Right ventricle myocardium inferior (tissue), 1 donor: ENCODE measurements around the gene FBXL17. TPM values are rescaled to one million over a fixed set of nuclear protein-coding genes. Genes with fewer than 3 reads are reported as not detected.
"Not testable (repeated sequence)": the region's sequence is repeated elsewhere in the genome, so short reads cannot be mapped to it uniquely, and the experiment has no call there.

Experiments used
- ATAC-seq: fragments of 200-7000 bp; cut with Tn5 transposase; one replicate; pipeline ENCODE4 v1.9.1; 2020; ENCODE audit warnings: mild to moderate bottlenecking, moderate library complexity
- DNase-seq: peaks from one replicate; pipeline ENCODE4 v3.0.0; 2021; ENCODE audit errors: missing footprints
- intact Hi-C: fragments of 100-400 bp; cut with DNase I; formaldehyde crosslinking; loops from one replicate; pipeline ENCODE4 v1.11.0; 2022
- total RNA-seq: library from RNA; stranded (reverse); fragmentation: NEBNext Ultra II Directional; extraction: Animal tissue kit (Norgen Biotek cat#: 25700); gene quantifications from one replicate; pipeline ENCODE4 v1.2.1, GENCODE V29; 2021
- donor health status: DM: no; HTN: yes; CAD: no; lungs with severe emphysema.

The FBXL17 gene
- total RNA-seq, 1 donor from 2014 or later, result 43.6 TPM

DNA sequence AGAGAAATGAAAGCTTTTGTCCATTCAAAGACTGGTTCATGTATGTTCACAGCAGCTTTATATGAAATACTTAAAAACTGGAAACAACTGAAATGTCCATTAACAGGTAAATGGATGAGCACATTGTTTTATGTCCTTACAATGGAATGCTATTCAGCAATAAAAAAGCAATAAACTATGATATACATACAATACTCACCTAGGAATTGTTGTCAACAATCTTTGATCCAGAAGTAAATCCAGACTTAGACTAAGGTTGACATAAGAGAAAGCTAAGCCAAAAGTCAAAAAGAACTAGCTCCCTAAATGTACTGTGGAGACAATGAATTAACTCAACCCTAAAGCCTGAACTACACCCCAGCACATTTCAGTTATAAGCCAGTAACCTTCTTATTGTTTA lies 54.9 kb downstream of the FBXL17 start:
- ATAC-seq (no peak), DNase-seq (no peak)
- intact Hi-C loops, result no loop called here

DNA sequence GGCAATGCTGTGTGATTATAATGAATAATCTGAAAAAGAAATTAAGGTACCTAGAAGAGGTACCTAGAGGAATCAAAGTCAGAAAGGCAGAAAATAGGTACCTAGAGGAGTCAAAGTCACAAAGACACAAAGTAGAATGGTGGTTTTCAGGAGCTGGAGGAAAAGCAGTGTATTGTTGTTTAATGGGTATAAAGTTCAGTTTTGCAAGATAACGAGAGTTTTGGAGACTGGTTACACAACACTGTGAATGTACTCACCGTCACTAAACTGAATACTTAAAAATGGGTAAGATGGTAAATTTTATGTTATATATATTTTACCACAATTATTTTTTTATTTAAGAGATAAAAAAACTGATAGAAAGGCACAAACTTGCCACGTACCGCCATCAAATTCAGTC lies 57.0 kb downstream of the FBXL17 start:
- intact Hi-C loops, result no loop called here
- no peak for DNase-seq
- no peak for ATAC-seq

DNA sequence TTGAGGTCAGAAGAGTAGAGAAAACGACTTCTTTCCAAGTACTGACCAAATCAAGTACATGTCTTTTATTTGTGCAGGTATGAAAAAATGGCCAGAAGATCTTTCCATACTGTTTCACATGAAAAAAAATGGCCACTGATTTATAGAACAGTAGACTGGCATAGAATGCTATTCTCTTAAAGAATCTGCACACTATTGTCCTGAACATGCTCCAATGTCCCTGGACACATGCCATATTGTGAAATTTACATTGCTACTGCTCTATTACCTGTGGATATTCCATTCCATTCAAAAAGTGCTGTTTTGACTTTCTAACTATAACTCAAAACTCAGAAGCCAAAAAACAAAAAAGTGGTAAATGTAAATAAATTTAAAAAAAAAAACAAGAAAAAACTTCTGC lies 60.6 kb downstream of the FBXL17 start:
- no peak for ATAC-seq

DNA sequence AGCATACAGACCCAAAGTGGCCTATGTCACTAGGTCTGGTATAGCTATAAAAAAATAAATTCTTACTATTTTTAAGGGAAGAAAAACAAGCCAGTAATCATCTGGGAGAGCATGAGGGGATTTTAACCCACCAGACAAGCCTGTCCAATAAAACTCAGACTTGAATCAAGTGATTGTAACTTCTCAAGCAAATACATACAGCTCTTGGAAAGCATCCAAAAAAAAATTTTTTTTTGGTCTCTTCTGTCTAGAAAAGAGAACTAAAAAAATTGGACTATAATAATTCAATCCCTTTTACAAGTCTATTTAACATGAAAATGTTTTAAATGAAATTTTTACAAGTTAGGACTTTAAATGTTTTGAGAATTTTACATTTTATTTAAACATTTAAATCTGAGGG lies 61.7 kb downstream of the FBXL17 start:
- DNase-seq (no peak), ATAC-seq (no peak)
- intact Hi-C loops, result no loop called here

More for the DNA sequence above, 60.6 kb downstream of the FBXL17 start:
- intact Hi-C loops, result no loop called here
- DNase-seq, result no peak

DNA sequence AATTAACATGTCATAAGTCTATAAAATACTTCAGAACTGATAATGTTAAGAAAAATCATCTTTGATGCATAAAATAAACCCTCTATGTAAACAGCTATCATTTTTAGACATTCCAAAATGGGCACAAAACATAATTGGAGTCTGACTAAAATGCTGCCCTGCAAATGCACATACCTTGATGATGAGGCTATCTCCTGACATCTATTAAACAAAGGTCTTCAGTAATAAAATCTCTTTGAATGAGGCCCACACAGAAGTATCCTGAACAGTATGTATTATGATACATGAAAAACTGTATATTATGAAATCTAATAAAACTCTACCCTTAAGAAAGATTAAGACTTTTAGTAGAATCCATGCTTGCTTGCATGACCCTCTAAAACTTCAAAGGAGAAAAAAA lies 66.1 kb downstream of the FBXL17 start:
- intact Hi-C loops, result no loop called here
- DNase-seq (no peak), ATAC-seq (no peak)

DNA sequence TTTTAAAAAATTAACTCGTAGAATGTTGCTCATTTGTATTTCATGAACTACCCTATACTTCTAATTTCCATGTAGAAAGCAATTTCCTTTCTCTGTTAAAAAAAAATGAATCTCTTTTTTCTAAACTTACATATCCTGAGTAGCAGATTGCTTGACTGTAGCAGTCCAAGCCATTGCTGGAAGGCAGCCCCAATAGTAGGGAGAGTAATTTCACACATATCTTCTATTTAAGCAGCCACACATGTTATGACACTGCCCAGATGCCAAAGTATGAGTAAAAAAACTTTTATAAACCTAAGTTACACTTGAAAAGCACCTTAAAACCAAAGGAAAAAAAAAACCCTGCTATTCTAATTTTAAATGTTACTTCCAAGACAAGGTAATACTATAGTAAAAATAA lies 69.6 kb downstream of the FBXL17 start:
- intact Hi-C loops, result no loop called here
- ATAC-seq, result no peak
- no peak for DNase-seq

DNA sequence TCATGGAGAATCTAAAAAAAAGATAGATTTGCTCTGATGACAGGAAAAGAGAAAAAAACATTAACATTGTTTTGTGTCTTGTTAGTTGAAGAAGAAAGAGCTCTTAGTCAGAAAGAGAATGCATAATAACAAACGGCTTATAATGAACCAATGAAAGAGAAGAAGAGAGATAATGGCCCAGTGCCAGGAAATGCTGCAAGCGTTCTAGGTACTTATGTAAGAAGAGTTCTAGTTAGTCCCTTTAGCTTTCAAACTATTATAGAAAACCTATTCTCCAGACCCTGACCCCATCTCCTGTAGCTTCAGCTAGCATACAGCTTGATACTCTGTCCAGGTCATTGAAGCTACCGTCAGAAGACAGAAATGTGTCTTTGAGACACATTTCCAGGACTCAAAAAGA lies 70.2 kb downstream of the FBXL17 start:
- DNase-seq, result no peak
- intact Hi-C loops, result no loop called here
- no peak for ATAC-seq

DNA sequence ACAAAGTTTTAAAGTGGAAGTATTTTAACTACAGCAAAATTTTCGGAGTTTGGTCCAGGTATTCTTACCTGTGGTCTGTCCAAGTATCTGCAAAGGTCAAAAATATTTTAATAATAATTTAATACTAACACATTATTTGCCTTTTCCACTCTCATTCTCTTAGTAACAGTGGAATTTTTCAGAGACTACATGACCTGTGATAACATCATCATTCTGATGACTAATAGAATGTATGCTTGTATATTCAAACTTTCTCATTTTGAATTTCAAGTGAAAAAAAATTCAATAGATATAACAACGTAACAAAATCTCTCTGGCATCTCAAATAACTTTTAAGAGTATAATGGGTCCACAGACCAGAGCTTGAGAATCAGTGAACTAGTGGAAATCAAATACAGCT lies 78.3 kb downstream of the FBXL17 start:
- ATAC-seq, result no peak
- intact Hi-C loops, result no loop called here

DNA sequence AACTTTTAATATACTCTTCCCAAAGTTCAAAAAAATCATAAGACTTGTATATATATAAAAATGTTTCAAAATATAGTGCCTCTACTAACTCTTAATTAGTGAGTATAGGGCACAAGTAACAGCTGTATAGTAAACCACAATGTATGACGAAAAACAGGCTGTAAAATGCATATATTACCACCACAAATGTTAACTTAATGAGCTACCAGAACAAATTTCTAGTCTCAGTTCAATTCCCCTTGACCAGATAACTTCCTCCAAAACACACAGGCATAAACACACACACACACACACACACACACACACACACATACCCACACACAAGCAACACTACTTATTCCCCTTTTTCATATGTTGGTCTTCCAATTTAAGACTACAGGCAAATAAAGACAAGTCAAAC lies 78.8 kb downstream of the FBXL17 start:
- DNase-seq, result no peak
- ATAC-seq, result no peak
- intact Hi-C loops, result no loop called here

More for the DNA sequence above, 78.3 kb downstream of the FBXL17 start:
- DNase-seq, result no peak

DNA sequence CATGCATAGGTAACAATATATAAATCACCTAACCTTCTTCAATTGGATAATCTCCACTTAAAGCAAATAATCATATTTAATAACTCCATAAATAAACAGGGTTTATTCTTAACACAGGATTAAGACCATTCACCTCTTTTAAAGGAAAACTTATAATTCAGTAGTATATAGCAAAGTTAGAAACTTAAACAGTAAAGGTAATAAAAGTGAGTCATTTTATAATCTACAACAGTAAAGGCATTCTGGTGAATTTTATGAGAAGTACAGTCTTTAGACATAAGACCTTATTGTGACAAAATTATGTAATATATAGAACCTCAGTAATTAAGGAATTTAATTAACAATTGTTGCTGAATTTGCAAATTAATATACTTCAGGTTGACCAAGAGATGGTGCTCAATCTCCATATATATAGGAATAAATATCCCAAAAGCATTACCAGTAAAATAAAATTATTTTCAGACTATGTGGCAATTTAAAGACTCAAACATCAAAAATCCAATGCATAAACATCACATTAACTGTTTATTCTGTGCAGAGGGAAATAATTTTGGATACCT lies 84.8 kb downstream of the FBXL17 start:
- DNase-seq (no peak), ATAC-seq (no peak)
- intact Hi-C loops, result no loop called here

DNA sequence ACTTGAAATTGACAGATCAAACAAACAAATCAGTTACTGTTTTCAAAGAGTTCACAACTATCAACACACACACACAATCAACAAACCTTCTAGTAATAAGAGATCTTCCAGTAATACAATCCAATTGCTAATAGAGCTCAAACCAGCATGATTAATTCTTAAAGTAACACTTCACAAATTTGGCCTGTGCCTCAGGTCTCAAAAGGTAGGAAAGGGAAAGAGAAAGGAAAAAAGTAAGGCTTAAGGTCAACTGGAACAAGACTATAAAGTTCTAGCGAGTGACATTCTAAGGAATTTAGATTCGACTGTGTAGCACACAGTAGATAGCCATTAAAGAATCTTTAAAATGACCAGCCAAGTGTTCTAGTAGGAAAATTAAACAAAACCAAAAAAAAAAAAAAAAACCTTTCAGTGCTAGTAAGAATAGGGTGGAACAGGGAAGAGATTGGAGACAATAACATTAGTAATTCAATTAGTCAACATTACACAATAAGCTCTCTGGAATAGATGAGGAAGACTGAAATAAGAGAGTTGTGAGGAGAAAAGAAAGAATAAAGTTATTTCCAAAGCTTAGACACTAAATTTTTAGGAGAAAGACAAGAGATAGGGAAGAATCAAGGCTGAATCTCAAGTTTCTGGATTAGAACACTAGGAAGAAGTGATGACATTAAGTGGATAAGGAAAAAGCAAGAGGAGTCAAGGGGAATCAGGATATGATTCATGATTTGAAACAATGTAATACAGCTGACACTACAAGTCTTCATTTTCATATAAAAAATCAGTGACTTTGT lies 86.1 kb downstream of the FBXL17 start:
- intact Hi-C loops, result no loop called here
- ATAC-seq, result no peak

DNA sequence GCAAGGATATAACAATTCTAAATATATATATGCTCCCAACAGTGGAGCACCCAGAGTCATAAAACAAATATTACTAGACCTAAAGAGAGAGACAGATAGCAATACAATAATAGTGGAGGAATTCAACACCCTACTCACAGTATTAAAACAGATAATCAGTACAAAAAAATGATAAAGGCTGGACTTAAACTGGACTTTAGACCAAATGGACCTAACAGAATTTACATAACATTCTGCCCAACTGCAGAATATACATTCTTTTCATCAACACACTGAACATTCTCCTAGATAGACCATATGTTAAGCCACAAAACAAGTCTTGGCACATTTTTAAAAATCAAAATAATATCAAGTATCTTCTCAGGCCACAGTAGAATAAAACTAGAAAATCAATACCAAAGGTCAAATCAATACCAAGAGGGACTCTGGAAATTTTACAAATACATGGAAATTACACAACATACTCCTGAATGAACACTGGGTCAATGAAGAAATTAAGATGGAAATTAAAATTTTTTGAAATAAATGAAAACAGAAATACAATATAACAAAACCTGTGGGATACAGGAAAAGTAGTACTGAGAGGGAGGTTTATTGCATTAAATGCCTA lies 100.8 kb downstream of the FBXL17 start:
- ATAC-seq (no peak), DNase-seq (no peak)
- intact Hi-C loops, result no loop called here

More for the DNA sequence above, 86.1 kb downstream of the FBXL17 start:
- DNase-seq, result no peak

DNA sequence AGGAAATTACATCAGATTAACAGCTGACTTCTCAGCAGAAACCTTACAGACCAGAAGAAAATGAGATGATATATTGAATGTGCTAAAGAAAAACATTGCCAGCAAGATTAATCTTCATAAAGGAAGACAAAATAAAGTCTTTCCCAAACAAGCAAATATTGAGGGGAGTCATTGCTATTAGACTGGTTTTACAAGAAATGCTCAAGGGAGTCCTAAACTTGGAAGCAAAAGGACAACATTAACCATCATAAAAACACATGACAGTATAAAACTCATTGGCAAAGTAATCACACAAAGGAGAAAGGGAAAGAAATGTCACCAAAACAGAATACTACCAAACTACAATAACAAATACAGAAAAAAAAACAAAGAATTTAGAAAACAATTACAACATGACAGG lies 101.7 kb downstream of the FBXL17 start:
- DNase-seq (no peak), ATAC-seq (no peak)
- intact Hi-C loops, result no loop called here

DNA sequence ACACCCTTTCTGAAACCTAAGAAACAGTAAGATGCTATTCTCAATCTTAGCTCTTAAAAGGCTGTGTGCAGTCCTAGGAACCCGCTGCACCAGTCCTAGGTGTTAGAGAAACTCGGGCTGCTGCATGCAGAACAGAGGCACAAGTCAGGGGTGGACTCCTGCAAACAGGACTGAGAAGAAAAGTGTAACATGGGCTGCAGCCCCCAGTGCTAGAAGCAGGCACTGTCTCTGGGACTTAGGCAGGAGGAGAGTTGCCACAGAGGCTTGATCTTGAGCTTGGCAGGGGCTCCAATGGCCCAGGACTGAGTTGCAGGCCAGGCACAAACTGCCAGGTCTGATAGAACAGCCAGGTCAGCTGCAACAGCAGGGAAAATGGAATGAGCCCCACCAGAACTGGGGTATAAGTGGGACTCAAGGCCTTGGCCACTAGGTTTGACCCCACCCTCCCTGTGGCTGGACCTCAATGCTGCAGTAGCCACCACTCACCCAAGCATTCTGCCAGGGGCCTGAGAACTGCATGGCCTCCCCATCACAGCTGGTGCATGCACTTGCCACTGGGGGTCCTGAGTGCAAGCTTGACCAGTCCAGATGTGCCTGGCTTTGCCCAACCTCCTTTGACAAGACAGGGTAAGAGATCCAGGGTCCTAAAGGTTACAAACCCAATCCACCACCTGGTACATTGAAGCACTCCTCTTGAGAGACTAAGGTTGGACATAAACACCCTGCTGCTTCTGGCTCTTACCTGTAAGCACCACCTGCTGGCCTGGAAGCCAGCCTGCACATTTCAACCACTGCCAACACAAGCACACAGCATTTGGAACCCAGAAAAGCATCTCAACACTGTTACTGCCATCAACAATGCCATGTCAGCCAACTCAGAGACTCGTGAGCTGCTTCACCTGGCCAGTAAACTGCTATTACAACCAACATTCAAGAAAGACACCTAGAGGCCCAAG lies 103.3 kb downstream of the FBXL17 start:
- ATAC-seq, result peak; percentile 39
- no peak for DNase-seq
- intact Hi-C loops, result no loop called here

DNA sequence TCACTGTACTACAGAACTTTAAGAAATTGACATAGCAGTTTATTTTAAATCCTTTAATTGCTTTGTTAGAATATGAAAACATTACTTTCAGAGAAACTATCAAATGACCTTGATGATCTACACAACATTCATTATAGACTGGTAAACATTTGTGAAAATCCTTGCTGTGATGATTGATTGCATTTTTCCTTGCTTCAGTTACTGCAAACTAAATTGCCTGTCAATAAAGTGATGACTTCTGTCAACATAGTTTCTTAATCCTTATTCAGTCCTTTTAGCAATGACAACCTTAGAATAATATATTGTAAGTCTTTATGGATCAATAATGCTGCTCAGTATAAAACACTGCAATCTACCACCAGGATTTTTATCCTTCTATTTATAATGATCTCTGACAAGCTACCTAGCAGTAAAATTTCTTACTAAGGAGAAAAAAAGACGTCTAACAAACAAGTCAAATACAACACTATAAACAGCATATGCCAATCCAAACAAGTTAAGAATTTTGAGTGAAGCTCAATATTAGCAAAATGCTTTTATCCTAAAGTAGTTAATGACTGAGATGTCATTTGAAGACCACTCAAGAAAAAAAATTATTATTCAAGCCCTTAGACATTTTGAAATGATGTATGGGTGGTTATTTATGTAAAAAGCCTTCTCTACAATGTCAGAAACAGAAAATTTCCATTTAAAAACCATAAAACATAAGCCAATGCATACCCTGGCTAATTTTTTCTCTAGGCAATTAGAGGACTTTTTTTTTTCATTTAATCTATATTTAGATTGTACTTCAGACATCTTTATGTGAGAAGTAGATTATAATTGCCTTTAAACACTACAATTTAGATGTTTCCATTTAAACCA lies 105.5 kb downstream of the FBXL17 start:
- ATAC-seq, result no peak
- intact Hi-C loops, result no loop called here

DNA sequence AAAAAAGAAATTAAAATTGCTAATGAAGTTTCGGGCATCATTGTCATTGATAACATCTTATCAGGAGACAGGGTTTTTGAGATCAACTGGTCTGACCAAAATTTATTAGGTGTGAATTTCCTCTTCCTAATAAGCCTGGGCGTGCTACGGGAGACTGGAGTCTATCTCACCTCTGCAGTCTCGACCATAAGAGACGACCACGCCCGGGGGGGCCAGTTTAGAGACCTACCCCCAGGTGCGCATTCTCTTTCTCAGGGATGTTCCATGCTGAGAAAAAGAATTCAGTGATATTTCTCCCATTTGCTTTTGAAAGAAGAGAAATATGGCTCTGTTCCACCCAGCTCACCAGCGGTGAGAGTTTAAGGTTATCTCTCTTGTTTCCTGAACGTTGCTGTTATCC lies 107.8 kb downstream of the FBXL17 start:
- ATAC-seq, intact Hi-C loops, DNase-seq: not testable (repeated sequence)

More for the DNA sequence above, 105.5 kb downstream of the FBXL17 start:
- DNase-seq, result no peak

DNA sequence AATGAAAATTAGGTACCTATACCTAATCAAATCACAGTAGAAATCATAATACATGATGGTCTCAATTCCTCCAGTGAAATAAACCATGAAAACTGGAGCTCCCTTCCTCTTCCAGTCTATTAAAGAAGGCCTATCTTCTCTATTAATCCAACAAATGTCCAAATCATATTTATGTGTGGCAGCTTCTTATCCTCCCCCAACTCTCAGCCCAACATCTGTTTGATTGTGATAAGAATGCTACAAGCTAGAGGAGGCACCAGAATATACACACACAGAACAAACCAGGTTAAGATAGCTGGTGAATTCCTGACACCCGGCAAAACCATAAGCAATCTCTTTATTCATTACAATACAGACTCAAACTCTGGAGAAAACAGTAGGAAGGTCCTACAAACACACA lies 110.8 kb downstream of the FBXL17 start:
- DNase-seq, result no peak
- no peak for ATAC-seq
- intact Hi-C loops, result no loop called here

DNA sequence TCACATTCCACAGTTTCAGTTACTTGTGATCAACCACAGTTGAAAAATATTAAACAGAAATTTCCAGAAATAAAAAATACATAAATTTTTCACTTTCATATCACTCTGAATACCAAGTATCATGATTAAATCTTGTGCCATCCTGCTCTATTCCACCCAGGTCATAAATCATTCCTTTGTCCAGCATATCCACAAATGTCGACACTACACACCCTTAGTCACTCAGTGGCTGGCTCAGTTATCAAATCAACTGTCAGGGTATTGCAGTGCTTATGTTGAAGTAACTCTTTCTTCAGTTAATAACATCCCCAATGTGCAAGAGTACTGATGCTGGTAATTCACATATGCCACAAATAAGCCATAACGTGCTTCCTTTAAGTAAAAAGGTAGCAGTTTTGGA lies 115.7 kb downstream of the FBXL17 start:
- intact Hi-C loops, result no loop called here
- ATAC-seq (no peak), DNase-seq (no peak)
